Activated naive CD4-positive, alpha-beta T cell treated with anti-CD3 and anti-CD28 coated beads, Interleukin-2, amount 10 ng/mL, durations not matched to agents 7 days and 5 days (primary cell): ENCODE measurements around the gene PARD3B.

Experiments used
- CTCF ChIA-PET: fragments of 350-600 bp; sonication (Branson Sonifier 250); formaldehyde crosslinking; loops from one replicate; lab custom pipeline; 2021; ENCODE audit warnings: antibody characterized with exemption; lab: Charles Lee
- DNase-seq: peaks from one replicate; pipeline ENCODE4 v3.0.0-alpha.2; 2020
- H3K27ac Mint-ChIP-seq: one replicate; pipeline ENCODE4 v1.8.0; 2021; ENCODE audit warnings: mild to moderate bottlenecking, moderate library complexity, mixed read lengths
- H3K27me3 Mint-ChIP-seq: one replicate; pipeline ENCODE4 v1.8.0; 2021; ENCODE audit warnings: mild to moderate bottlenecking, mixed read lengths
- H3K36me3 Mint-ChIP-seq: one replicate; pipeline ENCODE4 v1.8.0; 2021; ENCODE audit warnings: mixed read lengths
- H3K4me1 Mint-ChIP-seq: one replicate; pipeline ENCODE4 v1.8.0; 2021; ENCODE audit warnings: mixed read lengths
- H3K4me3 Mint-ChIP-seq: one replicate; pipeline ENCODE4 v1.8.0; 2021; ENCODE audit warnings: mild to moderate bottlenecking, moderate library complexity, mixed read lengths
- H3K9me3 Mint-ChIP-seq: one replicate; pipeline ENCODE4 v1.8.0; 2021; ENCODE audit warnings: mixed read lengths

PARD3B gene

DNA sequence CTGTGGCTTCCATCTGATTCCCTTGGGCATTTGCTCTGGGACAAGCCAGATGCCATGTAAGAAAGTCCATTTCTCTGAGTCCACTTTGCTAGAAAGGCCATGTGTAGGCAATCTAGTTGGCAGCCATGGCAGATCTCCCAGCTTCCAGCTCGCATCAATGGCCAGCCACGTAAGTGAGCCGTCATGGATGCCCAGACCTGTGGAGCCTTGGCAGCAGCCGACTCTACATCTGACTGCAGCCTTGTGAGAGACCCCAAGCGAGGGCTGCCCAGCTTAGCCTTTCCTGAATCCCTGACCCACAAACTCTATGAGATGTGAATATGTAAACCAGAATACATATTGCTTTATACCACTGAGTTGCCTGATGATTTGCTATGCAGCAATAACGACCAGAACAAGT is 533.5 kb downstream of the PARD3B start:
- H3K27ac Mint-ChIP-seq = peak overlapping the region; percentile 99
- peaks cover 27% of the 10 kb centered on the region for H3K36me3 Mint-ChIP-seq
- CTCF ChIA-PET = no interaction called here

DNA sequence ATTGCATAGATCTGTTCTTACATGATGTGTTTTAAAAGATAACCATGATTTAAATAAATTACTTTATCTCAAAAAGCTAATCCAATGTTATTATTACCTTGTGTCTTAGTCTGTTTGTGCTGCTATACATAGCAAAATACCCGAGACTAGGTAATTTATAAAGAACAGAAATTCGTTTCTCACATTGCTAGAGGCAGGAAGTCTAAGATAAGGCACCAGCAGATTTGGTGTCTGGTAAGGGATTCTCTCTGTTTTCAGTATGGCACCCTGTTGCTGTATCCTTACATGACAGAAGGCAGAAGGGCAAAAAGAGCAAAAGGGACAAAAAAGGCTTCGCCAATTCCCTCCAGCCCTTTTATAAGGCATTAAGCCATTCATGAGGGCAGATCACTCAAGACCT is 533.9 kb downstream of the PARD3B start:
- no peaks in the 10 kb centered on the region for H3K27me3 Mint-ChIP-seq
- no peak for DNase-seq
- H3K27ac Mint-ChIP-seq = peak overlapping the region; percentile 99
- CTCF ChIA-PET = no interaction called here
- peaks cover 27% of the 10 kb centered on the region for H3K36me3 Mint-ChIP-seq
- H3K4me1 Mint-ChIP-seq = peaks cover 65% of the 10 kb centered on the region
- H3K9me3 Mint-ChIP-seq = peaks cover 10% of the 10 kb centered on the region
- H3K4me3 Mint-ChIP-seq = no peak overlapping the region

More for the DNA sequence above, 533.5 kb downstream of the PARD3B start:
- H3K27me3 Mint-ChIP-seq = no peaks in the 10 kb centered on the region
- no peak overlapping the region for H3K4me3 Mint-ChIP-seq
- H3K9me3 Mint-ChIP-seq = peaks cover 10% of the 10 kb centered on the region
- DNase-seq = no peak
- peaks cover 64% of the 10 kb centered on the region for H3K4me1 Mint-ChIP-seq

DNA sequence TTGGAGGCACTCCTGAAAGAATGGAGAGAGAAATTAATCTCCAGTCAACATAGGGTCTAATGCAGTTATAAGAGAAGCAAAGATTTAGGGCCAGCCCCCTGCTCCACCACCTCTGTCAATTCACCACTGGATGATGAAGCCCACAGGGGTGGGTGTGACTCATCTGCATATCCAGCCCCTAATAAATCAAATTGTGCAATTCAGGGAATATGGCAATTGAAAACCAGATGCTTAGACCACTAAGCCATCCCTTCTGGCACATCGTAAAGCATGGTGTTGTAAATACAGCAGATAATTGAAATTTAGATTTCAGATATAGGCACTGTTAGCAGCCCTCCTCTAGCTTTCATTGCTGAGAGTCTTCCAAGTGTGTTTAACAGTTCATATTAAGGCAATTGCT is 541.4 kb downstream of the PARD3B start:
- Mint-ChIP-seq H3K9me3 (peaks cover 13% of the 10 kb centered on the region), H3K4me1 (peaks cover 27% of the 10 kb centered on the region), H3K27me3 (no peaks in the 10 kb centered on the region), H3K36me3 (peaks cover 21% of the 10 kb centered on the region), H3K4me3 (no peak overlapping the region), H3K27ac (no peak overlapping the region)
- no peak for DNase-seq
- CTCF ChIA-PET = no interaction called here

DNA sequence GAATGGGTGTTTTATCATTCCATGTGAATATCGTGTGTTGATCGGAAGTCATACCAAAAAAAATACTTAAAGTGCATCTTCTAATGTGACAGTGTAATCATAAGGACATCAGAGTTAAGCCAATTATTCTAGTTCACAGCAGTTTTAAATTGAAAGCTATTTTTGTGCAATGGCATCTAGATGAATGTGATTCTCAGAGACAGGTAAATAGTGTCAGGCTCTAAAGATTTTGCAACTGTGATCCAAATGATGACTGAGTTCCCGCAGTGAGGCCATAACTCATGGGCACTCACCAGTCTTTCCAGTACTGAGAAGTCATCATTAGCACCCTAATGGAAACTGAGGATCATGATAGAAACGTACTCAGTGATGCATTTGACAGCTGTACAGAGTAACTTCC is 542.6 kb downstream of the PARD3B start:
- peaks cover 34% of the 10 kb centered on the region for H3K4me1 Mint-ChIP-seq
- no peak overlapping the region for H3K27ac Mint-ChIP-seq
- CTCF ChIA-PET = interaction anchor here (0.6 kb wide), 1 partner anchor 264 kb away, joined by 3 read pairs; no protein-coding TSS in a partner anchor
- no peaks in the 10 kb centered on the region for H3K27me3 Mint-ChIP-seq
- no peak overlapping the region for H3K4me3 Mint-ChIP-seq
- peaks cover 25% of the 10 kb centered on the region for H3K36me3 Mint-ChIP-seq
- peaks cover 18% of the 10 kb centered on the region for H3K9me3 Mint-ChIP-seq
- DNase-seq = no peak

DNA sequence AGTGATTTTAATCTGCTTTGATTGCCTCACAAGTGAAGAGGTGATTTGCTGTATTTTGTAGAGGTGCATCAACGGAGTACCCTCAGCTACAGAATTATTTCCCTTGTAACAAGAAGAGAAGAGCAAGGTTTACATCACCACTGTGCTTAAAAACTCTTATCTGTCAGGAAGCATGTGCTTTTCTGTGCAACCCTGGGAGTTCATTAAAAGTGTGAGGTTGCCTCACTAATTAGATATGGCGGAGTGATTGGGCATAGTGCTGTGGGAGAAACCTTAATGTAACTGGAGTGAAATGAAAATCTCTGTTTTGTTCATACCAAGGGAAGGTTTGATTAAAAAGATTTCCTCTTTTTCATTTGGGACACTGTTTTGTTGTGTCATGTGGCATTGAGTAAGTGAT is 544.7 kb downstream of the PARD3B start:
- Mint-ChIP-seq H3K4me3 (no peak overlapping the region), H3K36me3 (peaks cover 25% of the 10 kb centered on the region), H3K27me3 (no peaks in the 10 kb centered on the region), H3K27ac (peak overlapping the region; percentile 39), H3K4me1 (peaks cover 24% of the 10 kb centered on the region), H3K9me3 (peaks cover 21% of the 10 kb centered on the region)
- no peak for DNase-seq
- CTCF ChIA-PET = no interaction called here

DNA sequence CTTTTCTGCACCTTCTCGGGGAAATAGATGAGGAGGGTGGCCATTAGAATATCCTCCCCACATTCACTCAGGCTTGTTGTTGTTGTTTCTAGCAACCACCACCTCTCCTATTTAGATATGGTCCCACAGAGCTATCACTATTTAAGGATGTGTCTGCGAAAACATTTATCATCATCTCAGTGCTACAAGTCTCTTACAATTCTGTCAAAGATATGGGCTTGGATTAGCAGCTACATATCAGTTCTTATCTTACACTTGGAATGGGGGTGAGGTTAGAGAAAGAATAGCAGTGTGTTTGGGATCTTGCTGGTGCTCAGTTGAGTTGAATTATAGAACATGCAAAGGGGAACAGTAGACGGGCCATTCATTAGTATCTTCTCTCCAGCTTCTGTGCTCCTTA is 546.1 kb downstream of the PARD3B start:
- H3K36me3 Mint-ChIP-seq = peaks cover 25% of the 10 kb centered on the region
- H3K4me1 Mint-ChIP-seq = peaks cover 24% of the 10 kb centered on the region
- no peak overlapping the region for H3K4me3 Mint-ChIP-seq
- peaks cover 21% of the 10 kb centered on the region for H3K9me3 Mint-ChIP-seq
- H3K27ac Mint-ChIP-seq = no peak overlapping the region
- no peak for DNase-seq
- CTCF ChIA-PET = interaction anchor here (0.7 kb wide), 1 partner anchor 347 kb away, joined by 3 read pairs; no protein-coding TSS in a partner anchor
- H3K27me3 Mint-ChIP-seq = no peaks in the 10 kb centered on the region

DNA sequence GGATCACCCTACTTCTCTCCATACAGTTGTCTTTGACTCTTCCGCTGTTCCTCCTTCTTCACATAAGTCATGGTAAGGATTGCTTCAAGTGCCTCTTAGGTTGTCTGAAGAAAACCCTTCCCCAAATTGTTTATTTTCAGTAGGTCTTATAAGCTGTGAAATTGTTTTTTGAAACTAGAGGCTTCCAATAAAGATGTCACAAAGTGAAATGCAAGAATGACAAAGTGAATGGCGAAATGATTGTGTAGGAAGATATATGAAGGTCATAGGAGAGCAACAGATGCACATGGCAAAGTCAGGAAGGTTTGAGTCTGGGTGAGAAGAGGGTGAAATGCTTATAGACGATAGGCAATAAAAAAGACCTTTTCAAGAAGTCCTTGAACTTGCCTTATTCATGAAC is 548.8 kb downstream of the PARD3B start:
- no peak overlapping the region for H3K27ac Mint-ChIP-seq
- CTCF ChIA-PET = no interaction called here
- peaks cover 22% of the 10 kb centered on the region for H3K4me1 Mint-ChIP-seq
- H3K36me3 Mint-ChIP-seq = peaks cover 20% of the 10 kb centered on the region
- no peak overlapping the region for H3K4me3 Mint-ChIP-seq
- no peaks in the 10 kb centered on the region for H3K27me3 Mint-ChIP-seq
- DNase-seq = no peak
- peaks cover 21% of the 10 kb centered on the region for H3K9me3 Mint-ChIP-seq

DNA sequence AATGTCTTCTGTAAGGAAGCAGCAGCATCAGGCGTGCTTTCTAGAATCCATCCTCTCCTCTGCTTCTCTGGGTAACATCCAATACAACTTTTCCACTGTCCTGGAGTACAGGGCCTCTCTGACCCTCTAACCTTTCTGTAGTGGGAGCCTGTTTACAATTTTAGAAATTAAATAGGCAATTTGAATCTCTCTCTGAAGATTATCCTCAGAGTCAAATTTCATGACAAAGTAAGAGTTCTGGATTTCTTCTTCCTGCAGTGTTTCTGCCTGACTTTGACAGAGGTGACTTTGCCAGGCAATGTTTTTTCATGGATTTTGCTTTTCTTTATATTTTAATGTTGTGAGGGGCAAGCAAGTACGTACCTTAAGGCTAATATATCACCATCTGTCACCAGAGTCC is 558.4 kb downstream of the PARD3B start:
- Mint-ChIP-seq H3K27me3 (no peaks in the 10 kb centered on the region), H3K9me3 (no peaks in the 10 kb centered on the region), H3K4me1 (no peaks in the 10 kb centered on the region), H3K4me3 (no peak overlapping the region), H3K36me3 (peaks cover 6% of the 10 kb centered on the region), H3K27ac (no peak overlapping the region)
- DNase-seq = no peak
- CTCF ChIA-PET = no interaction called here

DNA sequence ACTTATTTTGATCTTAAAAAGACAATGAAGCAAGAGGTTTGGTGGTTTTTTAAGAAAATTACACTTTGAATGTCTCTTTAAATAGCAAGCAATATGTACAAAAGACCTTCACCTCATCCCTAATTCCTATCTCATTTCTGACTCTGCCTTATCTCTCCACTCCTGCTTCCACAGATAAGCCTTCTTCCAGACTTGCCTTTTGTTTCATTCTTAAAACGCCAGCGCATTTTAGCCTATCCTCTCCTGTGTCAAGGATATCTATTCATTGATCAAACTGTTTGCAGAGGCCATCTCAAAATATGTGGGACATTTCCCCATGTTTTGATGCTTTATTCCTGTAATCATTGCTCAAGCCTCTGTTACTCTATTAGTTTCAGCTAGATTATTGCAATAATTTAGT is 562.5 kb downstream of the PARD3B start:
- no peak overlapping the region for H3K27ac Mint-ChIP-seq
- H3K27me3 Mint-ChIP-seq = peaks cover 5% of the 10 kb centered on the region
- CTCF ChIA-PET = no interaction called here
- no peaks in the 10 kb centered on the region for H3K36me3 Mint-ChIP-seq
- no peaks in the 10 kb centered on the region for H3K4me1 Mint-ChIP-seq
- DNase-seq = no peak
- H3K9me3 Mint-ChIP-seq = peaks cover 2% of the 10 kb centered on the region
- H3K4me3 Mint-ChIP-seq = no peak overlapping the region

DNA sequence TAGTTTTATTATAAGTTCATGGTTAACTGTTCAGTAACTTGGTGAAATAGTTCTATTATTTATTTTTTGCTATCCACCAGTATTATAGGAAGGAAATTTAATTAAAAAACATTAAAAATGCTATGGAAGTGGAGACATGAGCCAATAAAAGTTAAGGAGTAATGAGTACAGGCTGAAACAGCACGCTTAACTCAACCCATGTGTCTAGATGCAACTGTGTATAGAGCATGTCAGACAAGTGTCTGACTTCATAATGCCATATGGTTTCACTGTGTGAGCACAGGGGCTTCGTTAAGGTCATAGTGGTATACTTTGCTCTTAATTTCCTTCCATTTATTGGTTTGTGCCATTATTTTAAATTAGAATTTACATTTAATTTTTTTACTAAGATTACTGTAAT is 570.2 kb downstream of the PARD3B start:
- peaks cover 3% of the 10 kb centered on the region for H3K4me1 Mint-ChIP-seq
- peaks cover 9% of the 10 kb centered on the region for H3K9me3 Mint-ChIP-seq
- H3K27ac Mint-ChIP-seq = no peak overlapping the region
- H3K36me3 Mint-ChIP-seq = peaks cover 13% of the 10 kb centered on the region
- CTCF ChIA-PET = no interaction called here
- no peak for DNase-seq
- no peak overlapping the region for H3K4me3 Mint-ChIP-seq
- H3K27me3 Mint-ChIP-seq = no peaks in the 10 kb centered on the region

DNA sequence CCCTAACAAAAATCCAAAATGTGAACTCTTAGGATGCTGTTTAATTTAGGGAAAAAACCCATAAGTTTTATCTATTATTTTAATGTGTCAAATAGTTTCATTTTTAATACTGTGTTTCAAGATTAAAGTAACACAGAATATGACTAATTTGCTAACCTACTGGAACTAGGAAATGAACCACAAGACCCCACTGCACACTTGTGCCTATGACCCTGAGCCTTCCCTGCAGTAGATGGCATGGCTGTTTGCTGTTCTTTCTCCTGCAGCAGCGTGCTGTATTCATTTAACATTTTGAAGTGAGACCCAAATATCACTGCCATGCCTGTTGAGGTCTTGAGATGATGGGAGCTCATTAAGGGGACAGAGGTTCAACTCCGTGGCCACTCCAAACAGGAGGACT is 571.9 kb downstream of the PARD3B start:
- Mint-ChIP-seq H3K27me3 (no peaks in the 10 kb centered on the region), H3K36me3 (peaks cover 16% of the 10 kb centered on the region), H3K4me1 (peaks cover 3% of the 10 kb centered on the region), H3K4me3 (no peak overlapping the region), H3K27ac (no peak overlapping the region), H3K9me3 (peaks cover 9% of the 10 kb centered on the region)
- CTCF ChIA-PET = interaction anchor here (0.6 kb wide), 1 partner anchor 1637 kb away, joined by 4 read pairs; no protein-coding TSS in a partner anchor
- no peak for DNase-seq

DNA sequence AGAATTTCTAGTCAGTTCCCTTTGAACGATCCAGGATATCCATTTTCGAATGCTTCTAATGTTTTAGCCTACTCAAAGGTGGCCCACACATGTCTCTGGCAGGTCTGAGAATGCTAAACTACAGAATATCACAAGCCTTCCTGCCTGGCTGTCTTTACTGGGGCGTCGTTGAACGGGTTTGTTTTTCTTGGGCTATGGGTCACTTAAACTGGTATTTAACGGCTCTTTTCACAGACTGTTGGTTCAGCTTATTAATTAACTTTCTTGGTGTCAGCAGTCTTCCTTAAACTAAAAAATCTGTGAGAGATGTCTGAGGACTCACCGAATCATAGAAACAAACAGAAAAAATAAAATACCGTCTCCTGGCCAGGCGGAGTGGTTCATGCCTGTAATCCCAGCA is 573.9 kb downstream of the PARD3B start:
- Mint-ChIP-seq H3K27me3 (no peaks in the 10 kb centered on the region), H3K27ac (no peak overlapping the region), H3K36me3 (peaks cover 18% of the 10 kb centered on the region), H3K4me1 (peaks cover 6% of the 10 kb centered on the region), H3K4me3 (no peak overlapping the region), H3K9me3 (peaks cover 15% of the 10 kb centered on the region)
- CTCF ChIA-PET = no interaction called here
- DNase-seq = no peak

DNA sequence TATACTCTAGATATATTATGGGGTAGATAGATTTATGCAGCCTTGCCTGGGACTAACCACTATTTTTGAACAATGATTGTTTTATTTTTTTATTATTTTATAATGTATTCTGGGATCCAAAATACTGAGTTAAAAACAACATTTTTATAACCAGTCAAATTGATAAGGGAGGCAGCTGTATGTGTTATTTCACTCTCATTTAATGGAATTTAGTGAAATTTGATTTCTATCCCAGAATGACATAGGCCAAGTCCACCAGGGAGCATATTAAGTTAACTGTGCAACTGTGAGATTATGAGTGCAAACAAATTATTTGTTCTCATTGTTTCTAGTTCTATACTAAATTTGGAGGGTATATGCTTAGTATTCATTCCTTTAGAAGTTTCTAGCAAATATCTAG is 583.5 kb downstream of the PARD3B start:
- H3K27ac Mint-ChIP-seq = peak overlapping the region; percentile 86
- H3K9me3 Mint-ChIP-seq = peaks cover 8% of the 10 kb centered on the region
- peaks cover 26% of the 10 kb centered on the region for H3K4me1 Mint-ChIP-seq
- CTCF ChIA-PET = no interaction called here
- H3K36me3 Mint-ChIP-seq = peaks cover 24% of the 10 kb centered on the region
- H3K27me3 Mint-ChIP-seq = no peaks in the 10 kb centered on the region
- no peak for DNase-seq
- H3K4me3 Mint-ChIP-seq = no peak overlapping the region

DNA sequence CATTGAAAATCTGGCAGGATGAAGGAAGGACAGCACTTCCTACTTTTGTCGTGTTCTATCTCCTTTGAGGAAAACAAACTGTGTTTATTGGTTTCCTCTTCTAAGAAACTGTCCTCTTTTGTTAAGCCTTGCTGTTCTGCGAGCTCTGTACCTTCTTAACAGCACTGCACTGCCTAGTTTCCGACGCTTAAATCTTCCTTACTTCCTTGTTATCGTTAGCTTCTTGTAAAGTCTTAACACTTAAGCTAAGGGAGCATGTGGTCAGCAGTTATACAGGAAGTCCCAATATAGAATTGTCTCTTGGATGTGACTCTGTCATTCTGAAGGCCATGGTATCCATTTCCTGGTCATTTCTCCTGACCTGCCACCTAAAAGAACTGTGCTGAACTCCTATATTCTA is 584.3 kb downstream of the PARD3B start:
- Mint-ChIP-seq H3K9me3 (peaks cover 9% of the 10 kb centered on the region), H3K36me3 (peaks cover 26% of the 10 kb centered on the region), H3K27me3 (no peaks in the 10 kb centered on the region), H3K4me3 (no peak overlapping the region), H3K27ac (peak overlapping the region; percentile 86), H3K4me1 (peaks cover 28% of the 10 kb centered on the region)
- DNase-seq = no peak
- CTCF ChIA-PET = interaction anchor here (1.2 kb wide), 1 partner anchor 120 kb away, joined by 3 read pairs; no protein-coding TSS in a partner anchor

DNA sequence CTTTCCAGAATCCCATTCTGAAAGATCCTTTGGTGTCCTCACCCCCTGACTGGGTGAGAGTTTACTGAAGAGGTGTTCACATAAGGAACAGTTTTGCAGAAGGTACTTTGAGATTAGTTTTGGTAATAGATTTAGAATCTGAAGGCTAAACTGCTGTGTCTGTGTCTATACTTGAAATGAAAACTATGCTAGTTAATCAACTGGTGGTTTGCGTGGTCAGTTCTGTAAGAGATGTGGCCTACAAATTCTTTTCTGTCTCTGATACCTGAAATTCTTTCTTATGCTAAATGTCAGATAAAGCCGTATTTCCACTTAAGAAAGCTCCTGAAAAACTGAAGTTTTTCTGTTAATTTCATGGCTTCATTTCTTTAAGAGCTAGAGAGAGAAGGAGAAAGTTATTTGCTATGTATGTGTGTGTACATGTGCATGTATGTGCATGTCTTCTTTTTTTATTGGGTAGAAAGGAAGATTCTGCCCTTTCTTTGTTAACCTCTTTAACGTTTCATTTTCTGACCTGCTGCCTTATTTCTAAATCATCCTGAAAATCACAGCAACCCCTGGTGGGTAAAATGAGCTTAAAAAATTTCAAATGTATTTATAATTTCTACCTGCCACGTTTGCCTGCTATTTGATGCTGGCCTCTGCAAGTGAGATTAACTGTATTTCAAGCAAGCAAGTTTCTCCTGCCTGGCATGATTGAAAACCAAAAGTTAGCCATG is 585.0 kb downstream of the PARD3B start:
- Mint-ChIP-seq H3K27me3 (no peaks in the 10 kb centered on the region), H3K4me3 (no peak overlapping the region), H3K9me3 (peaks cover 11% of the 10 kb centered on the region), H3K4me1 (peaks cover 35% of the 10 kb centered on the region), H3K27ac (peak overlapping the region; percentile 86), H3K36me3 (peaks cover 29% of the 10 kb centered on the region)
- CTCF ChIA-PET = interaction anchor here (0.7 to 1.5 kb wide), 5 partner anchors 107 to 258 kb away, joined by 3 to 7 read pairs (median 4); no protein-coding TSS in a partner anchor
- DNase-seq = no peak
